ENCODE measurements around the gene TPRA1. TPM values are rescaled to one million over a fixed set of nuclear protein-coding genes. Genes with fewer than 3 reads are reported as not detected.

Gene TPRA1
- total and polyA plus RNA-seq, 4 experiments from 2014 or later, result 28.3 to 40.1 (median 31.4) TPM

DNA sequence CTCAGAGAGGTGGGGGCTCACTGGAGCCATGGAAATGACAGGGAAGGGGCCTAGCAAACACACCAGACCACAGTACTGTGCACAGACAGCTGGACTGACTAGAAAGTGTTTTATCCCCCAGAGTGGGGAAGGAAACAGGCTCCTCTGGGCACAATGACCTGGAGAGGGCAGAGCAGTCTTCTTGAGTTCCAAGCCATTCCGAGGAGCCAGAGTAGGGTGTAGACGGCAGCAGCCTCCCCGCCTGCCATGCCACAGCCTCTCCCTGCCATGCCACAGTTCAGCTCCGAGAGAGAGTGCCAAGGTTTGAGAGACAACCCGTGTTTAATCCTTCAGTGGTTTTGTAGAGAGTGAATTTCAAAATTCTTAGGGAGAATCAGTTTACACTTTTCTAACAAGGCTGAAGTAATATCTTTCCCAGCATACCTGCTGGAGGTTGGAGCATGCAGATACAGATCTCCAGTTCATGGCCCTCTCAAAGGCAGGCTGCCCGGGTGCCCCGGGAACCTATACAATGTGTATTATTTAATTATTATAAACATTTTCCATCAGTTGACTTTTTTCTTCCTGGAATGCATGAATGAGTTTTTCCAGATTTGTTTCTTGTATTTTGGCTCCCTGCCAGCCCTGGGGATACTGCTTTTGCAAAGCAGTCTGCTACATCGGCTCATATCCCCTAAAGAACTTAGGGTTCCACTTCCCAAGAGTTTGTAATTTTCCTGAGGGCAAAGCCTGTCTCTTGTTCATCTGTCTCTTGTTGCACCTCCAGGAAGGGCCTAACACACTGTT, 41.7 kb upstream of the TPRA1 start:
- Histone ChIP-seq H3K9me3 (ENCODE audit: control insufficient read depth in 1 of 2, low read length in 2 of 2) (no peaks in the 10 kb centered on the region), H3K27ac (ENCODE audit: low read depth, low read length) (no peak overlapping the region), H3K4me1 (ENCODE audit: insufficient read depth, low read length) (peaks cover 17% of the 10 kb centered on the region), H3K27me3 (ENCODE audit: insufficient read depth, low read length) (peaks cover 4% of the 10 kb centered on the region), H3K4me3 (ENCODE audit: low read length in 2 of 2) (no peak overlapping the region), H3K36me3 (ENCODE audit: insufficient read depth, low read length) (no peaks in the 10 kb centered on the region)
- ChIA-PET CTCF (ENCODE audit: partially characterized antibody) (interaction anchor here (1.6 kb wide), 2 partner anchors 16 to 57 kb away, joined by 4 to 5 read pairs; no protein-coding TSS in a partner anchor), POLR2A (ENCODE audit: partially characterized antibody) (interaction anchor here (1.4 kb wide), 1 partner anchor 40 kb away, joined by 3 read pairs; the partner anchor contains the start of gene ABTB1)
- Mint-ChIP-seq H3K36me3 (no peaks in the 10 kb centered on the region), H3K27ac (peak overlapping the region in 1 of 7 donors; percentile 8), H3K9me3 (no peaks in the 10 kb centered on the region), H3K4me3 (no peak overlapping the region), H3K27me3 (peaks cover 10 to 17% of the 10 kb centered on the region in 2 donors), H3K4me1 (peaks cover 17 to 38% (median 25%) of the 10 kb centered on the region in 4 donors)
- no peak for DNase-seq
- intact Hi-C loops (cut with micrococcal nuclease), result no loop called here

- Histone ChIP-seq H3K27ac (ENCODE audit: low read depth, low read length) (no peak overlapping the region), H3K9me3 (ENCODE audit: control insufficient read depth in 1 of 2, low read length in 2 of 2) (no peaks in the 10 kb centered on the region), H3K36me3 (ENCODE audit: insufficient read depth, low read length) (no peaks in the 10 kb centered on the region), H3K27me3 (ENCODE audit: insufficient read depth, low read length) (peaks cover 4% of the 10 kb centered on the region), H3K4me1 (ENCODE audit: insufficient read depth, low read length) (peaks cover 21% of the 10 kb centered on the region), H3K4me3 (ENCODE audit: low read length in 2 of 2) (no peak overlapping the region)
- Mint-ChIP-seq H3K27ac (peak overlapping the region in 1 of 7 donors; percentile 90), H3K4me1 (peaks cover 27 to 49% (median 36%) of the 10 kb centered on the region in 4 donors), H3K9me3 (no peaks in the 10 kb centered on the region), H3K4me3 (peak overlapping the region in 7 of 8 donors; percentile 6 to 87 (median 65)), H3K27me3 (peaks cover 10 to 17% of the 10 kb centered on the region in 2 donors), H3K36me3 (no peaks in the 10 kb centered on the region)
- POLR2A ChIA-PET (ENCODE audit: partially characterized antibody), result interaction anchor here (1.4 to 1.8 kb wide), 2 partner anchors 33 to 41 kb away, joined by 3 to 7 read pairs; partner anchors contain the start of genes ABTB1 and MCM2
- CTCF ChIA-PET (ENCODE audit: partially characterized antibody), result interaction anchor here (1.0 kb wide), 1 partner anchor 12 kb away, joined by 3 read pairs; no protein-coding TSS in a partner anchor
- intact Hi-C loops (cut with micrococcal nuclease), result no loop called here
- no peak for DNase-seq
These were observed 40.5 kb upstream of the TPRA1 start for GRCh38 chr3:127630811-127631714.

GRCh38 chr3:127629467-127630403, 39.2 kb upstream of the TPRA1 start:
- H3K4me1 ChIP-seq (ENCODE audit: insufficient read depth, low read length), result peaks cover 21% of the 10 kb centered on the region
- H3K9me3 Mint-ChIP-seq, result no peaks in the 10 kb centered on the region
- H3K27me3 ChIP-seq (ENCODE audit: insufficient read depth, low read length), result peaks cover 4% of the 10 kb centered on the region
- H3K36me3 ChIP-seq (ENCODE audit: insufficient read depth, low read length), result no peaks in the 10 kb centered on the region
- H3K27ac ChIP-seq (ENCODE audit: low read depth, low read length), result no peak overlapping the region
- ChIA-PET POLR2A (ENCODE audit: partially characterized antibody) (interaction anchor here (0.7 to 3.0 kb wide), 5 partner anchors 32 to 48 kb away, joined by 3 to 12 read pairs (median 7); partner anchors contain the start of genes MCM2 and TPRA1), CTCF (ENCODE audit: partially characterized antibody) (interaction anchor here (1.0 to 2.7 kb wide), 3 partner anchors 14 to 55 kb away, joined by 3 to 13 read pairs (median 4); no protein-coding TSS in a partner anchor)
- intact Hi-C loops (cut with micrococcal nuclease), result loop anchor here (1.0 to 2.0 kb wide), 2 partner anchors 31 to 43 kb away; partner anchors contain the start of genes ABTB1 and MCM2
- H3K9me3 ChIP-seq (ENCODE audit: control insufficient read depth in 1 of 2, low read length in 2 of 2), result no peaks in the 10 kb centered on the region
- peak overlapping the region; percentile 78 to 90 (median 85) for H3K27ac Mint-ChIP-seq
- peak overlapping the region; percentile 44 to 67 for H3K4me3 ChIP-seq (ENCODE audit: low read length in 2 of 2)
- peak; percentile 41 to 66 (median 44) for DNase-seq
- peaks cover 10 to 14% of the 10 kb centered on the region in 2 donors for H3K27me3 Mint-ChIP-seq
- H3K4me1 Mint-ChIP-seq, result peaks cover 29 to 53% (median 37%) of the 10 kb centered on the region in 4 donors
- H3K36me3 Mint-ChIP-seq, result no peaks in the 10 kb centered on the region
- H3K4me3 Mint-ChIP-seq, result peak overlapping the region; percentile 85 to 94 (median 88)

DNA sequence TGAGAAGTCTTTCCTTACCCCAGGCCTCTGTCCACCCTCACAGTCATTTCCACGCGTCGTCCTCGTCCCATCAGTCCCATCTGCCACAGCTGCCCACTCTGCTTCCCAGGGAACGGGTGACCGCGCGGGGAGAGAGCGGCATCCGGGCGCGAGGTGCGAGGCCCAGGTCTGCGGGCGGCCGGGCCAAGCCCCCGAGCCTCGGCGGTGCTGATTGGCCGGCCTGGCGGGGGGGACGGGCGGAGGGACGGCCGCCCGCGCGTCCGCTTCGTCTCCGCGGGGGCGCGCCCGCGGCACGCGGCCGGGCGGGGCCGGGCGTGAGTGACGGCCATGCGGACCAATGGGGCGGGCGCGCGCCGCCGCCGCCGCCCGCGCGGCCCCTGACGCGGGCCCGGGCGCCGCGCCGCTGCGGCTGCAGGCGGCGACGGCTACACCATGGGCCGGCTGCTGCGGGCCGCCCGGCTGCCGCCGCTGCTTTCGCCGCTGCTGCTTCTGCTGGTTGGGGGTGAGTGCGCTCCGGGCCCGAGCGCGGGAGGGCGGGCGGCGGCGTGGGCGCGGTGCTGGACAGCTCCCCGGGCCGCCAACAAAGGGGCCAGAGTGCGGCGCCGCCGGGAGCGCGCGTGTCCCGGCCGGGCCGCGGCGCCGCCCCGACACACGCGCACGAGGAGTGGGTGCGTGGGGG, 38.4 kb upstream of the TPRA1 start, which contains the start of gene PODXL2:
Gene PODXL2 (plus strand): TSS at position 398 of the 679 bp plus-strand sequence. CDS start 35 bp downstream, at position 433.
- H3K36me3 ChIP-seq (ENCODE audit: insufficient read depth, low read length), result no peaks in the 10 kb centered on the region
- H3K9me3 ChIP-seq (ENCODE audit: control insufficient read depth in 1 of 2, low read length in 2 of 2), result no peaks in the 10 kb centered on the region
- peaks cover 29 to 53% (median 37%) of the 10 kb centered on the region in 4 donors for H3K4me1 Mint-ChIP-seq
- H3K4me3 Mint-ChIP-seq, result peak within 1 kb of the TSS; percentile 85 to 94 (median 89)
- H3K27ac ChIP-seq (ENCODE audit: low read depth, low read length), result no peak within 1 kb of the TSS
- H3K27ac Mint-ChIP-seq, result peak within 1 kb of the TSS; percentile 78 to 91 (median 89)
- peak within 1 kb of the TSS; percentile 44 to 67 for H3K4me3 ChIP-seq (ENCODE audit: low read length in 2 of 2)
- DNase-seq, result peak in 4 of 5 donors; percentile 34 to 51 (median 36)
- peaks cover 10 to 14% of the 10 kb centered on the region in 2 donors for H3K27me3 Mint-ChIP-seq
- intact Hi-C loops (cut with micrococcal nuclease), result loop anchor here (1.0 to 2.0 kb wide), 2 partner anchors 30 to 43 kb away; partner anchors contain the start of genes ABTB1 and MCM2
- peaks cover 21% of the 10 kb centered on the region for H3K4me1 ChIP-seq (ENCODE audit: insufficient read depth, low read length)
- H3K27me3 ChIP-seq (ENCODE audit: insufficient read depth, low read length), result peaks cover 4% of the 10 kb centered on the region
- CTCF ChIA-PET (ENCODE audit: partially characterized antibody), result interaction anchor here (1.0 to 2.7 kb wide), 2 partner anchors 15 to 54 kb away, joined by 3 to 13 read pairs; no protein-coding TSS in a partner anchor
- no peaks in the 10 kb centered on the region for H3K36me3 Mint-ChIP-seq
- H3K9me3 Mint-ChIP-seq, result no peaks in the 10 kb centered on the region
- POLR2A ChIA-PET (ENCODE audit: partially characterized antibody), result interaction anchor here (1.4 to 3.0 kb wide), 4 partner anchors 31 to 43 kb away, joined by 3 to 12 read pairs (median 8); partner anchors contain the start of genes MCM2 and TPRA1

GRCh38 chr3:127628426-127628787, 37.9 kb upstream of the TPRA1 start:
- H3K36me3 ChIP-seq (ENCODE audit: insufficient read depth, low read length), result no peaks in the 10 kb centered on the region
- ChIA-PET CTCF (ENCODE audit: partially characterized antibody) (interaction anchor here (2.7 kb wide), 1 partner anchor 53 kb away, joined by 13 read pairs; no protein-coding TSS in a partner anchor), POLR2A (ENCODE audit: partially characterized antibody) (interaction anchor here (3.0 kb wide), 1 partner anchor 38 kb away, joined by 12 read pairs; the partner anchor contains the start of gene TPRA1)
- Mint-ChIP-seq H3K9me3 (no peaks in the 10 kb centered on the region), H3K27me3 (peaks cover 10% of the 10 kb centered on the region in 2 donors), H3K27ac (peak overlapping the region; percentile 17 to 91 (median 74)), H3K4me1 (peaks cover 29 to 53% (median 37%) of the 10 kb centered on the region in 4 donors), H3K4me3 (peak overlapping the region; percentile 82 to 90 (median 85)), H3K36me3 (no peaks in the 10 kb centered on the region)
- H3K4me1 ChIP-seq (ENCODE audit: insufficient read depth, low read length), result peaks cover 21% of the 10 kb centered on the region
- H3K4me3 ChIP-seq (ENCODE audit: low read length in 2 of 2), result no peak overlapping the region
- peaks cover 4% of the 10 kb centered on the region for H3K27me3 ChIP-seq (ENCODE audit: insufficient read depth, low read length)
- H3K9me3 ChIP-seq (ENCODE audit: control insufficient read depth in 1 of 2, low read length in 2 of 2), result no peaks in the 10 kb centered on the region
- no peak overlapping the region for H3K27ac ChIP-seq (ENCODE audit: low read depth, low read length)
- DNase-seq, result no peak
- intact Hi-C loops (cut with micrococcal nuclease), result loop anchor here (2.0 kb wide), 1 partner anchor 30 kb away; the partner anchor contains the start of gene MCM2
